Measurements from ENCODE around the gene YBX3.

YBX3 gene

DNA sequence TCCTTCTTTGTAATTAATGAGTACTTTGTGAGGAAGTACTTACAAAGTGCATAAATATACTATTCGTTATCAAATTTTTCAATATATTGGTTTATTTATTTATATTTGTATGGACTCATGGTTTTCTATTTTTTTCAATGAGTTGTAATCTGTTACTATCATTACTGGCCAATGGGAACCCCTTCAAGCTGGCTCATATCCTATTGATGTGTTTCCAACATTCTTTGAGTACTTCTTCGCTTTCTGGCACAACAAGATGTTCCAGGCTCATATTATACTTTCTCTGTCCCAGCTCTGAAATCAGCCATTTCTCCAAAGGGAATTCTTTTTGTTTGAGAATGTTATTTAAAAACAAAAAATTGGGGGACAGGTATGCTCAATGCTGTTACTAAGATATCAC lies 17.5 kb downstream of the YBX3 start:
- no peaks in the 10 kb centered on the region for H3K9me3 ChIP-seq (ENCODE audit: control insufficient read depth, insufficient read depth, low read depth, low read length)
- no peak overlapping the region for H3K4me3 ChIP-seq (ENCODE audit: low read depth, low read length)
- no peaks in the 10 kb centered on the region for H3K4me1 ChIP-seq (ENCODE audit: control insufficient read depth, insufficient read depth, low read length)
- H3K27me3 ChIP-seq (ENCODE audit: control insufficient read depth, insufficient read depth, low read length) = no peaks in the 10 kb centered on the region
- peaks cover 94% of the 10 kb centered on the region for H3K36me3 ChIP-seq (ENCODE audit: control insufficient read depth, insufficient read depth, low read length)
- no peak overlapping the region for H3K9ac ChIP-seq (ENCODE audit: low read length)
- H3K27ac ChIP-seq (ENCODE audit: low read depth, low read length) = no peak overlapping the region

GRCh38 chr12:10701843-10702242 lies 21.3 kb downstream of the YBX3 start:
- no peaks in the 10 kb centered on the region for H3K4me1 ChIP-seq (ENCODE audit: control insufficient read depth, insufficient read depth, low read length)
- no peaks in the 10 kb centered on the region for H3K9me3 ChIP-seq (ENCODE audit: control insufficient read depth, insufficient read depth, low read depth, low read length)
- H3K27ac ChIP-seq (ENCODE audit: low read depth, low read length) = no peak overlapping the region
- H3K27me3 ChIP-seq (ENCODE audit: control insufficient read depth, insufficient read depth, low read length) = no peaks in the 10 kb centered on the region
- peaks cover 93% of the 10 kb centered on the region for H3K36me3 ChIP-seq (ENCODE audit: control insufficient read depth, insufficient read depth, low read length)
- H3K9ac ChIP-seq (ENCODE audit: low read length) = no peak overlapping the region
- no peak overlapping the region for H3K4me3 ChIP-seq (ENCODE audit: low read depth, low read length)

GRCh38 chr12:10701131-10701681 lies 21.9 kb downstream of the YBX3 start:
- Histone ChIP-seq H3K27ac (ENCODE audit: low read depth, low read length) (no peak overlapping the region), H3K4me1 (ENCODE audit: control insufficient read depth, insufficient read depth, low read length) (no peaks in the 10 kb centered on the region), H3K9ac (ENCODE audit: low read length) (no peak overlapping the region), H3K4me3 (ENCODE audit: low read depth, low read length) (no peak overlapping the region), H3K36me3 (ENCODE audit: control insufficient read depth, insufficient read depth, low read length) (peaks cover 94% of the 10 kb centered on the region), H3K27me3 (ENCODE audit: control insufficient read depth, insufficient read depth, low read length) (no peaks in the 10 kb centered on the region), H3K9me3 (ENCODE audit: control insufficient read depth, insufficient read depth, low read depth, low read length) (no peaks in the 10 kb centered on the region)

- Histone ChIP-seq H3K27ac (ENCODE audit: low read depth, low read length) (no peak overlapping the region), H3K9me3 (ENCODE audit: control insufficient read depth, insufficient read depth, low read depth, low read length) (no peaks in the 10 kb centered on the region), H3K36me3 (ENCODE audit: control insufficient read depth, insufficient read depth, low read length) (peaks cover 94% of the 10 kb centered on the region), H3K27me3 (ENCODE audit: control insufficient read depth, insufficient read depth, low read length) (no peaks in the 10 kb centered on the region), H3K4me1 (ENCODE audit: control insufficient read depth, insufficient read depth, low read length) (no peaks in the 10 kb centered on the region), H3K9ac (ENCODE audit: low read length) (no peak overlapping the region), H3K4me3 (ENCODE audit: low read depth, low read length) (no peak overlapping the region)
These were observed 22.5 kb downstream of the YBX3 start for GRCh38 chr12:10700581-10700980.

DNA sequence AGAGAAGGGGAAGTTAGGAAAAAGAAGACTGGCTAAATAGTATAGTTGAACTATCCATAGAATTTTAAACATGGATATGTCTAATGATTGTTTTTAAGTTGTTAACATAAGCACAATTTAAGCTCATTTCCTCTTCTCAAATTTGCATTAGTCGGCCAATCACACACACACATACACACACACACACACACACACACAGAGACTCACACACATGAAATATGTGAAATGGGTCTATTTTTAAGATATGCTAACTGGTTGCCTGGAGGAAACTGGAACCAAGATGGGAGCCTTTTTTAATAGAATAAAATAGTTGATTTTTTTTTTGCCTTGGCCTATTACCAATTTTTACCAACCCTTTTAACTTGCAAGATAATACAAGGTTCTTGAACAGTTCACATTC lies 25.3 kb downstream of the YBX3 start:
- Histone ChIP-seq H3K4me1 (ENCODE audit: control insufficient read depth, insufficient read depth, low read length) (no peaks in the 10 kb centered on the region), H3K27ac (ENCODE audit: low read depth, low read length) (no peak overlapping the region), H3K4me3 (ENCODE audit: low read depth, low read length) (no peak overlapping the region), H3K27me3 (ENCODE audit: control insufficient read depth, insufficient read depth, low read length) (no peaks in the 10 kb centered on the region), H3K9ac (ENCODE audit: low read length) (no peak overlapping the region), H3K36me3 (ENCODE audit: control insufficient read depth, insufficient read depth, low read length) (peaks cover 69% of the 10 kb centered on the region), H3K9me3 (ENCODE audit: control insufficient read depth, insufficient read depth, low read depth, low read length) (no peaks in the 10 kb centered on the region)

DNA sequence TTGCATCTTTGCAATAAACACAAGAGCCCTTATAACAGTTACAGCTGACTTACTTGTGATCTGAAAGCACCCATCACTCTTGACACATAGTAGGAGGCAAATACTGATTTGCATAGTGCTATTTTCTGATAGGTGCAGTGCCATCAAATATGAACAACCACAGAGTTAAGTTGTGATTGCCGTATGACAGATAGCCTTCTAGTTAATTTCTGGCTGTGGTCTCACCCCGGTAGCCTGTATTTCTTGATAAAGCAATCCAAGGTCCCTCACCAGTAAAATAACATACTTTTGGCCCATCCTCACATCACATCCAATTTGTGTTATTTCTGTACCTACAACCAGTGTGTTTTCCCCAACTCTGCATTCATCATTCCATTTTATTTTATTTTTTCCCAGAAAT lies 26.0 kb downstream of the YBX3 start:
- H3K27ac ChIP-seq (ENCODE audit: low read depth, low read length) = no peak overlapping the region
- H3K36me3 ChIP-seq (ENCODE audit: control insufficient read depth, insufficient read depth, low read length) = peaks cover 63% of the 10 kb centered on the region
- H3K9me3 ChIP-seq (ENCODE audit: control insufficient read depth, insufficient read depth, low read depth, low read length) = no peaks in the 10 kb centered on the region
- no peak overlapping the region for H3K9ac ChIP-seq (ENCODE audit: low read length)
- no peak overlapping the region for H3K4me3 ChIP-seq (ENCODE audit: low read depth, low read length)
- no peaks in the 10 kb centered on the region for H3K27me3 ChIP-seq (ENCODE audit: control insufficient read depth, insufficient read depth, low read length)
- no peaks in the 10 kb centered on the region for H3K4me1 ChIP-seq (ENCODE audit: control insufficient read depth, insufficient read depth, low read length)

GRCh38 chr12:10690906-10691305 lies 32.2 kb downstream of the YBX3 start:
- H3K27me3 ChIP-seq (ENCODE audit: control insufficient read depth, insufficient read depth, low read length) = no peaks in the 10 kb centered on the region
- H3K27ac ChIP-seq (ENCODE audit: low read depth, low read length) = no peak overlapping the region
- H3K9ac ChIP-seq (ENCODE audit: low read length) = no peak overlapping the region
- 0 out of 2 replicates have a peak, but pooled peaks cover 3% of the 10 kb centered on the region for H3K9me3 ChIP-seq (ENCODE audit: control insufficient read depth, insufficient read depth, low read depth, low read length)
- H3K36me3 ChIP-seq (ENCODE audit: control insufficient read depth, insufficient read depth, low read length) = peaks cover 3% of the 10 kb centered on the region
- H3K4me3 ChIP-seq (ENCODE audit: low read depth, low read length) = no peak overlapping the region
- no peaks in the 10 kb centered on the region for H3K4me1 ChIP-seq (ENCODE audit: control insufficient read depth, insufficient read depth, low read length)

DNA sequence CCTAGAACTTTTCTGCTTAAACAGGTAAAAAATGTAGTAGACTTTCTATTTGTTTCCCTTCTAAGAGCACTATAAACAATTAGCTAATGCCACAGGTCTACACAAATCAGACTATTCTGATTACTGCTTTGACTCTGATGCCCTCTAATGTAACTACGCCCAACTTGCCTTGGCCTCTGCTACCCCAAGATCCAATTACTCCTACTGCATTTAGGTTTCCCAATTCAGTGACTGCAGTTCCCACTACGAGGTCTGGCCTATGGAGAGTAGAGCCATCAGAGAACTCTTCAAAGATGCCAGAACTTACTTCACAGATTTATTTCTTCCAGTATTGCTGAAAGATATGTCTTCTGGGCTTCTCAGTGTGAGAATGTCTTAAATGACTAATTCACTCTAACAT lies 34.0 kb downstream of the YBX3 start:
- Histone ChIP-seq H3K4me3 (ENCODE audit: low read depth, low read length) (no peak overlapping the region), H3K27ac (ENCODE audit: low read depth, low read length) (no peak overlapping the region), H3K9ac (ENCODE audit: low read length) (no peak overlapping the region), H3K4me1 (ENCODE audit: control insufficient read depth, insufficient read depth, low read length) (no peaks in the 10 kb centered on the region), H3K9me3 (ENCODE audit: control insufficient read depth, insufficient read depth, low read depth, low read length) (0 out of 2 replicates have a peak, but pooled peaks cover 3% of the 10 kb centered on the region), H3K27me3 (ENCODE audit: control insufficient read depth, insufficient read depth, low read length) (no peaks in the 10 kb centered on the region), H3K36me3 (ENCODE audit: control insufficient read depth, insufficient read depth, low read length) (no peaks in the 10 kb centered on the region)

- Histone ChIP-seq H3K4me1 (ENCODE audit: control insufficient read depth, insufficient read depth, low read length) (no peaks in the 10 kb centered on the region), H3K27me3 (ENCODE audit: control insufficient read depth, insufficient read depth, low read length) (no peaks in the 10 kb centered on the region), H3K4me3 (ENCODE audit: low read depth, low read length) (no peak overlapping the region), H3K9ac (ENCODE audit: low read length) (no peak overlapping the region), H3K27ac (ENCODE audit: low read depth, low read length) (no peak overlapping the region), H3K9me3 (ENCODE audit: control insufficient read depth, insufficient read depth, low read depth, low read length) (0 out of 2 replicates have a peak, but pooled peaks cover 3% of the 10 kb centered on the region), H3K36me3 (ENCODE audit: control insufficient read depth, insufficient read depth, low read length) (no peaks in the 10 kb centered on the region)
These were observed 35.1 kb downstream of the YBX3 start for GRCh38 chr12:10688042-10688441.

DNA sequence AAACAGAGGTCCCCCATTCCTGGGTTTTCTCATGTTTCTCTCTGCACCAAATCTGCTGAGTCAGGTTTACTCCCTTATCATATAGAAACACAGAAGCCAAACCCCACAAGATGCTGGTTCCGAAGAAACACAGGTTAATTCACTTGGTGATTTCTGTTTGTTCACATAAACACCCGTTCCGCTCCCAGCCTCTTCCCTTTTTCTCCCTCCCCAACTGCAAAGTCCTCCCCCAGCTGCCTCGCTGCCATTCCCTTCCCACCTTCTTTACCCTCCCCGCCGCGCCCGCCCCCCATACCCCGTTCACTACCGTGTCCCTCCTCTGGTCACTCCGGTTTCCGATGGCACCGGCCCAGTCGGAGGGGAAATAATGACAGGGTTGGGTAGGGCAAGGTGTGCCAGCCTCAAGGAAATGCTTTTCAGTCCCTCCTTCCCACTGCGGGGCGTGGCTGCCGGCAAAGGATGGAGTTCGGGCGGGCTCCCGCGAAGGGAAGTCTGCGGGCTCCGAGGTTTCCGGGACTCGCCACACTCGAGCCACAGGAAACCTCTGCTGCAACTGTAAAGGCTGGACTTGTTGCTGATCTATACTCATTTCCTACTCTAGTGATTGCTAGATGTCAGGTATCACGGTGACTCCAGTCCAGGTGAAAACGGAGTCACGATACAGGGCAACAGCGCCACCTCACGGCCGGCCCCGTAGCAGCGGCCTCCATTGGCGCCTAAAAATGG lies 49.3 kb downstream of the YBX3 start, which contains the start of gene STYK1:
Gene STYK1 (minus strand): TSS at position 394 of the 726 bp plus-strand sequence. CDS start 39,434 bp downstream, outside the sequence.
- H3K9ac ChIP-seq (ENCODE audit: low read length) = peak within 1 kb of the TSS; percentile 47
- H3K36me3 ChIP-seq (ENCODE audit: control insufficient read depth, insufficient read depth, low read length) = no peaks in the 10 kb centered on the region
- peaks cover 5% of the 10 kb centered on the region for H3K4me1 ChIP-seq (ENCODE audit: control insufficient read depth, insufficient read depth, low read length)
- no peak within 1 kb of the TSS for H3K27ac ChIP-seq (ENCODE audit: low read depth, low read length)
- peak within 1 kb of the TSS; percentile 79 for H3K4me3 ChIP-seq (ENCODE audit: low read depth, low read length)
- H3K9me3 ChIP-seq (ENCODE audit: control insufficient read depth, insufficient read depth, low read depth, low read length) = no peaks in the 10 kb centered on the region
- no peaks in the 10 kb centered on the region for H3K27me3 ChIP-seq (ENCODE audit: control insufficient read depth, insufficient read depth, low read length)

DNA sequence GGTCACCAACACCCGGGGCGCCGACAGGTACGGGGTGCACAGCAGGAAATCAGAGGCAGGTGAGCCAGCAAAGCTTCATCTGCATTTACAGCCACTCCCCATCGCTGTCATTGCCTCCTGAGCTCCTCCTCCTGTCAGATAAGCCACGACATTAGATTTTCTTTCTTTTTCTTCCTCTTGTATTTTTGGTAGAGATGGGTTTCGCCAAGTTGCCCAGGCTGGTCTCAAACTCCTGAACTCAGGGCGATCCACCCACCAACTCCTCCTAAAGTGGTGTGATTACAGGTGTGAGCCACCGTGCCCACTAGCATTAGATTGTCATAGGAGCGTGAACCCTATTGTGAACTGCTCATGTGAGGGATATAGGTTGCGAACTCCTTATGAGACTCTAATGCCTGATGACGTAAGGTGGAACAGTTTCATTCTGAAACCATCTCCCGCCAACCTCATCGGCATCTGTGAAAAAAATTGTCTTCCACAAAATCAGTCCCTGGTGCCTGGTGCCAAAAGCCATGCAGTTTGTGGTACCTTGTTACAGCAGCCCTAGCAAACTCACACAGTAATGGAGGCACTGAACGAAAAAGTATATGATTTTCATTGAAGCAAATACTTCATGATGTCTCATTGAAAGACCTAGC lies 50.8 kb downstream of the YBX3 start:
- no peak overlapping the region for H3K9ac ChIP-seq (ENCODE audit: low read length)
- H3K36me3 ChIP-seq (ENCODE audit: control insufficient read depth, insufficient read depth, low read length) = no peaks in the 10 kb centered on the region
- H3K27me3 ChIP-seq (ENCODE audit: control insufficient read depth, insufficient read depth, low read length) = no peaks in the 10 kb centered on the region
- H3K9me3 ChIP-seq (ENCODE audit: control insufficient read depth, insufficient read depth, low read depth, low read length) = no peaks in the 10 kb centered on the region
- no peak overlapping the region for H3K27ac ChIP-seq (ENCODE audit: low read depth, low read length)
- H3K4me1 ChIP-seq (ENCODE audit: control insufficient read depth, insufficient read depth, low read length) = peaks cover 5% of the 10 kb centered on the region
- H3K4me3 ChIP-seq (ENCODE audit: low read depth, low read length) = peak overlapping the region; percentile 15; the same call in 1 of the 2 replicates

Data from HUES6 (cell line).